CD4-positive, alpha-beta T cell treated with Interleukin-17A for 4 hours (primary cell): ENCODE results near the gene THSD4.

Experiments
- DNase-seq: peaks from one replicate; pipeline ENCODE4 v3.0.0-alpha.2; 2020; ENCODE audit warnings: mixed read lengths

The THSD4 gene

GRCh38 chr15:71098920-71099319, 16.4 kb upstream of the THSD4 start:
- no peak for DNase-seq

- DNase-seq = no peak
Observed at GRCh38 chr15:71103102-71103676, 12.1 kb upstream of the THSD4 start.

- no peak for DNase-seq
Observed at GRCh38 chr15:71104636-71105035, 10.6 kb upstream of the THSD4 start.

- no peak for DNase-seq
Observed at GRCh38 chr15:71105444-71105843, 9.8 kb upstream of the THSD4 start.

GRCh38 chr15:71106802-71107500, 8.3 kb upstream of the THSD4 start:
- no peak for DNase-seq

- DNase-seq = no peak
Observed at GRCh38 chr15:71107501-71107815, 7.8 kb upstream of the THSD4 start.

- no peak for DNase-seq
Observed at GRCh38 chr15:71109130-71109529, 6.1 kb upstream of the THSD4 start.

- no peak for DNase-seq
Observed at GRCh38 chr15:71109905-71110304, 5.4 kb upstream of the THSD4 start.

GRCh38 chr15:71110405-71111180, 4.7 kb upstream of the THSD4 start:
- no peak for DNase-seq

- DNase-seq = no peak
Observed at GRCh38 chr15:71111181-71111565, 4.1 kb upstream of the THSD4 start.

- no peak for DNase-seq
Observed at GRCh38 chr15:71111950-71112349, 3.3 kb upstream of the THSD4 start.

- no peak for DNase-seq
Observed at GRCh38 chr15:71112429-71112828, 2.8 kb upstream of the THSD4 start.

GRCh38 chr15:71114066-71114680, 1.1 kb upstream of the THSD4 start:
- no peak for DNase-seq

GRCh38 chr15:71115567-71116351, 488 bp downstream of the THSD4 start:
- DNase-seq = no peak

- DNase-seq = no peak
Observed at GRCh38 chr15:71116366-71116765, 1.1 kb downstream of the THSD4 start.

- no peak for DNase-seq
Observed at GRCh38 chr15:71116942-71117341, 1.7 kb downstream of the THSD4 start.

GRCh38 chr15:71117714-71118305, 2.5 kb downstream of the THSD4 start:
- DNase-seq = no peak

- DNase-seq = no peak
Observed at GRCh38 chr15:71118345-71118744, 3.1 kb downstream of the THSD4 start.

GRCh38 chr15:71118881-71119632, 3.8 kb downstream of the THSD4 start:
- DNase-seq = no peak

- DNase-seq = no peak
Observed at GRCh38 chr15:71120428-71120944, 5.2 kb downstream of the THSD4 start.

GRCh38 chr15:71121442-71121841, 6.2 kb downstream of the THSD4 start:
- DNase-seq = no peak
